WTC11 (cell line): ENCODE data around the gene OLFM3. TPM values are rescaled to one million over a fixed set of nuclear protein-coding genes. Genes with fewer than 3 reads are reported as not detected.

Source experiments
- ATAC-seq: fragments of 200-7000 bp; cut with Tn5 transposase; 2 replicates; pipeline ENCODE4 v1.10.0; 2021; ENCODE audit warnings: mild to moderate bottlenecking, moderate library complexity
- CTCF ChIA-PET: fragments of 300-600 bp; sonication (Branson Sonifier 250); formaldehyde crosslinking; loops from one replicate; lab custom pipeline; 2021; ENCODE audit warnings: antibody characterized with exemption; lab: Charles Lee
- POLR2A ChIA-PET: fragments of 350-600 bp; sonication (Branson Sonifier 250); formaldehyde crosslinking; loops from one replicate; lab custom pipeline; 2021; ENCODE audit warnings: antibody characterized with exemption; lab: Charles Lee
- DNase-seq: peaks from one replicate; pipeline ENCODE4 v3.0.0; 2021; ENCODE audit warnings: low spot score
- H3K27ac Mint-ChIP-seq: 2 replicates; pipeline ENCODE4 v1.8.0; 2021; ENCODE audit warnings: mixed read lengths
- H3K27me3 Mint-ChIP-seq: 2 replicates; pipeline ENCODE4 v1.8.0; 2021; ENCODE audit warnings: low read depth, mild to moderate bottlenecking, moderate library complexity, mixed read lengths
- H3K36me3 Mint-ChIP-seq: 2 replicates; pipeline ENCODE4 v1.8.0; 2021; ENCODE audit warnings: mixed read lengths
- H3K4me1 Mint-ChIP-seq: 2 replicates; pipeline ENCODE4 v1.8.0; 2022; ENCODE audit warnings: mixed read lengths
- H3K4me3 Mint-ChIP-seq: 2 replicates; pipeline ENCODE4 v1.8.0; 2021; ENCODE audit warnings: mild to moderate bottlenecking, moderate library complexity, mixed read lengths
- H3K9me3 Mint-ChIP-seq: 2 replicates; pipeline ENCODE4 v1.8.0; 2021; ENCODE audit warnings: mixed read lengths
- ATF2 ChIP-seq: sonication (generic); formaldehyde crosslinking; IDR thresholded peaks from 2 replicates; pipeline ENCODE4 v1.8.1; 2022; ENCODE audit warnings: low read depth, missing genetic modification reagents, borderline replicate concordance
- CBFB ChIP-seq: sonication (generic); formaldehyde crosslinking; IDR thresholded peaks from 2 replicates; pipeline ENCODE4 v1.8.1; 2022; ENCODE audit warnings: mild to moderate bottlenecking, low read depth, missing genetic modification reagents
- MYBL2 ChIP-seq: sonication (generic); formaldehyde crosslinking; IDR thresholded peaks from 2 replicates; pipeline ENCODE4 v1.8.1; 2023; ENCODE audit warnings: mild to moderate bottlenecking, moderate library complexity, missing genetic modification reagents
- NFATC4 ChIP-seq: fragments of 250-450 bp; sonication (Bioruptor Pico); IDR thresholded peaks from 2 replicates; pipeline ENCODE4 v1.9.0; 2021; ENCODE audit warnings: mild to moderate bottlenecking
- OVOL2 ChIP-seq: fragments of 250-450 bp; sonication (Bioruptor Pico); IDR thresholded peaks from 2 replicates; pipeline ENCODE4 v1.9.0; 2021; ENCODE audit warnings: mild to moderate bottlenecking, borderline replicate concordance
- SMAD3 ChIP-seq: sonication (generic); formaldehyde crosslinking; IDR thresholded peaks from 2 replicates; pipeline ENCODE4 v1.8.0; 2022; ENCODE audit warnings: missing genetic modification reagents, mild to moderate bottlenecking, borderline replicate concordance
- SOX15 ChIP-seq: fragments of 250-450 bp; sonication (Bioruptor Pico); IDR thresholded peaks from 2 replicates; pipeline ENCODE4 v1.9.0; 2021; ENCODE audit warnings: mild to moderate bottlenecking
- TEAD4 ChIP-seq: sonication (generic); formaldehyde crosslinking; IDR thresholded peaks from 2 replicates; pipeline ENCODE4 v1.8.0; 2022; ENCODE audit warnings: mild to moderate bottlenecking, missing genetic modification reagents
- ZBTB43 ChIP-seq: sonication (generic); formaldehyde crosslinking; IDR thresholded peaks from 2 replicates; pipeline ENCODE4 v1.8.1; 2023; ENCODE audit warnings: mild to moderate bottlenecking, missing genetic modification reagents
- ZNF396 ChIP-seq: fragments of 250-450 bp; sonication (Bioruptor Pico); IDR thresholded peaks from 2 replicates; pipeline ENCODE4 v1.8.0; 2021; ENCODE audit warnings: mild to moderate bottlenecking, moderate library complexity, borderline replicate concordance
- ZNF423 ChIP-seq: fragments of 250-450 bp; sonication (Bioruptor Pico); IDR thresholded peaks from 2 replicates; pipeline ENCODE4 v2.1.2; 2022; ENCODE audit warnings: mild to moderate bottlenecking, moderate library complexity
- total RNA-seq: library from RNA; stranded (reverse); gene quantifications from 3 replicates; pipeline ENCODE4 v1.2.3, GENCODE V29; 2021
- TF ChIP-seq, protein P1 (sequence below): sonication (generic); formaldehyde crosslinking; IDR thresholded peaks from 2 replicates; pipeline ENCODE4 v1.8.0; 2023; ENCODE audit warnings: missing genetic modification reagents
- TF ChIP-seq, protein P2 (sequence below): fragments of 200-600 bp; IDR thresholded peaks from 2 replicates; pipeline ENCODE4 v1.8.0; 2022; ENCODE audit warnings: antibody characterized with exemption
- TF ChIP-seq, protein P3 (sequence below): sonication (generic); formaldehyde crosslinking; IDR thresholded peaks from 2 replicates; pipeline ENCODE4 v1.8.1; 2023; ENCODE audit warnings: mild to moderate bottlenecking, missing genetic modification reagents, borderline replicate concordance
- TF ChIP-seq, protein P4 (sequence below): sonication (generic); formaldehyde crosslinking; IDR thresholded peaks from 2 replicates; pipeline ENCODE4 v1.8.1; 2022; ENCODE audit warnings: mild to moderate bottlenecking, missing genetic modification reagents, moderate library complexity, borderline replicate concordance

OLFM3 gene
- total RNA-seq, 1 experiment from 2014 or later, result 0.37 TPM

GRCh38 chr1:102019530-102019929 is 22.8 kb upstream of the OLFM3 start:
- H3K4me3 Mint-ChIP-seq, result no peak overlapping the region
- peaks cover 6% of the 10 kb centered on the region for H3K36me3 Mint-ChIP-seq
- DNase-seq (no peak), ATAC-seq (no peak)
- POLR2A ChIA-PET, result no interaction called here
- H3K27me3 Mint-ChIP-seq, result no peaks in the 10 kb centered on the region
- H3K27ac Mint-ChIP-seq, result no peak overlapping the region
- CTCF ChIA-PET, result no interaction called here
- peaks cover 23% of the 10 kb centered on the region for H3K9me3 Mint-ChIP-seq
- H3K4me1 Mint-ChIP-seq, result no peaks in the 10 kb centered on the region; the same call in 1 of the 2 replicates
- TF ChIP-seq OVOL2 (CRISPR knock-in tag) (no peak), ZNF423 (CRISPR knock-in tag) (no peak), ZBTB43 (CRISPR knock-in tag) (no peak), SOX15 (CRISPR knock-in tag) (no peak), SMAD3 (CRISPR knock-in tag) (no peak), ZNF396 (CRISPR knock-in tag) (no peak), CBFB (no peak)
- TF ChIP-seq, protein P1, sequence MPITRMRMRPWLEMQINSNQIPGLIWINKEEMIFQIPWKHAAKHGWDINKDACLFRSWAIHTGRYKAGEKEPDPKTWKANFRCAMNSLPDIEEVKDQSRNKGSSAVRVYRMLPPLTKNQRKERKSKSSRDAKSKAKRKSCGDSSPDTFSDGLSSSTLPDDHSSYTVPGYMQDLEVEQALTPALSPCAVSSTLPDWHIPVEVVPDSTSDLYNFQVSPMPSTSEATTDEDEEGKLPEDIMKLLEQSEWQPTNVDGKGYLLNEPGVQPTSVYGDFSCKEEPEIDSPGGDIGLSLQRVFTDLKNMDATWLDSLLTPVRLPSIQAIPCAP, result no peak
- TF ChIP-seq, protein P2, sequence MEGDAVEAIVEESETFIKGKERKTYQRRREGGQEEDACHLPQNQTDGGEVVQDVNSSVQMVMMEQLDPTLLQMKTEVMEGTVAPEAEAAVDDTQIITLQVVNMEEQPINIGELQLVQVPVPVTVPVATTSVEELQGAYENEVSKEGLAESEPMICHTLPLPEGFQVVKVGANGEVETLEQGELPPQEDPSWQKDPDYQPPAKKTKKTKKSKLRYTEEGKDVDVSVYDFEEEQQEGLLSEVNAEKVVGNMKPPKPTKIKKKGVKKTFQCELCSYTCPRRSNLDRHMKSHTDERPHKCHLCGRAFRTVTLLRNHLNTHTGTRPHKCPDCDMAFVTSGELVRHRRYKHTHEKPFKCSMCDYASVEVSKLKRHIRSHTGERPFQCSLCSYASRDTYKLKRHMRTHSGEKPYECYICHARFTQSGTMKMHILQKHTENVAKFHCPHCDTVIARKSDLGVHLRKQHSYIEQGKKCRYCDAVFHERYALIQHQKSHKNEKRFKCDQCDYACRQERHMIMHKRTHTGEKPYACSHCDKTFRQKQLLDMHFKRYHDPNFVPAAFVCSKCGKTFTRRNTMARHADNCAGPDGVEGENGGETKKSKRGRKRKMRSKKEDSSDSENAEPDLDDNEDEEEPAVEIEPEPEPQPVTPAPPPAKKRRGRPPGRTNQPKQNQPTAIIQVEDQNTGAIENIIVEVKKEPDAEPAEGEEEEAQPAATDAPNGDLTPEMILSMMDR, result no peak

DNA sequence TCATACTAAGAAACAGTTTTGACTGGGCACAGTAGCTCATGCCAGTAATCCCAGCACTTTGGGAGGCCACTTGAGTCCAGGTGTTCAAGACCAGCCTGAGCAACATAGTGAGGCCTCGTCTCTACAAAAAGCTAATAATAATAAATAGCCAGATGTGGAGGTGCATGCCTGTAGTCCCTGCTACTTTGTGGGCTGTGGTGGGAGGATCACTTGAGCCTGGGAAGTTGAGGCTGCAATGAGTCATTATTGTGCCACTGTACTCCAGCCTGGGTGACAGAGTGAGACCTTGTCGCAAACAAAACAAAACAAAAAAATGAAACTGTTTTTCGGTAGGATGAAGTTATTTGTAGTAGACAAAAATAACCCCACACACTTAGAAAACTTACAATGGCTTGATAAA is 19.0 kb upstream of the OLFM3 start:
- TF ChIP-seq MYBL2 (CRISPR knock-in tag) (no peak), TEAD4 (CRISPR knock-in tag) (no peak), ATF2 (no peak), NFATC4 (CRISPR knock-in tag) (no peak)
- TF ChIP-seq, protein P3, sequence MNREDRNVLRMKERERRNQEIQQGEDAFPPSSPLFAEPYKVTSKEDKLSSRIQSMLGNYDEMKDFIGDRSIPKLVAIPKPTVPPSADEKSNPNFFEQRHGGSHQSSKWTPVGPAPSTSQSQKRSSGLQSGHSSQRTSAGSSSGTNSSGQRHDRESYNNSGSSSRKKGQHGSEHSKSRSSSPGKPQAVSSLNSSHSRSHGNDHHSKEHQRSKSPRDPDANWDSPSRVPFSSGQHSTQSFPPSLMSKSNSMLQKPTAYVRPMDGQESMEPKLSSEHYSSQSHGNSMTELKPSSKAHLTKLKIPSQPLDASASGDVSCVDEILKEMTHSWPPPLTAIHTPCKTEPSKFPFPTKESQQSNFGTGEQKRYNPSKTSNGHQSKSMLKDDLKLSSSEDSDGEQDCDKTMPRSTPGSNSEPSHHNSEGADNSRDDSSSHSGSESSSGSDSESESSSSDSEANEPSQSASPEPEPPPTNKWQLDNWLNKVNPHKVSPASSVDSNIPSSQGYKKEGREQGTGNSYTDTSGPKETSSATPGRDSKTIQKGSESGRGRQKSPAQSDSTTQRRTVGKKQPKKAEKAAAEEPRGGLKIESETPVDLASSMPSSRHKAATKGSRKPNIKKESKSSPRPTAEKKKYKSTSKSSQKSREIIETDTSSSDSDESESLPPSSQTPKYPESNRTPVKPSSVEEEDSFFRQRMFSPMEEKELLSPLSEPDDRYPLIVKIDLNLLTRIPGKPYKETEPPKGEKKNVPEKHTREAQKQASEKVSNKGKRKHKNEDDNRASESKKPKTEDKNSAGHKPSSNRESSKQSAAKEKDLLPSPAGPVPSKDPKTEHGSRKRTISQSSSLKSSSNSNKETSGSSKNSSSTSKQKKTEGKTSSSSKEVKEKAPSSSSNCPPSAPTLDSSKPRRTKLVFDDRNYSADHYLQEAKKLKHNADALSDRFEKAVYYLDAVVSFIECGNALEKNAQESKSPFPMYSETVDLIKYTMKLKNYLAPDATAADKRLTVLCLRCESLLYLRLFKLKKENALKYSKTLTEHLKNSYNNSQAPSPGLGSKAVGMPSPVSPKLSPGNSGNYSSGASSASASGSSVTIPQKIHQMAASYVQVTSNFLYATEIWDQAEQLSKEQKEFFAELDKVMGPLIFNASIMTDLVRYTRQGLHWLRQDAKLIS (CRISPR knock-in tag), result no peak
- TF ChIP-seq, protein P1, result no peak
- TF ChIP-seq, protein P4, sequence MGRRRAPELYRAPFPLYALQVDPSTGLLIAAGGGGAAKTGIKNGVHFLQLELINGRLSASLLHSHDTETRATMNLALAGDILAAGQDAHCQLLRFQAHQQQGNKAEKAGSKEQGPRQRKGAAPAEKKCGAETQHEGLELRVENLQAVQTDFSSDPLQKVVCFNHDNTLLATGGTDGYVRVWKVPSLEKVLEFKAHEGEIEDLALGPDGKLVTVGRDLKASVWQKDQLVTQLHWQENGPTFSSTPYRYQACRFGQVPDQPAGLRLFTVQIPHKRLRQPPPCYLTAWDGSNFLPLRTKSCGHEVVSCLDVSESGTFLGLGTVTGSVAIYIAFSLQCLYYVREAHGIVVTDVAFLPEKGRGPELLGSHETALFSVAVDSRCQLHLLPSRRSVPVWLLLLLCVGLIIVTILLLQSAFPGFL (CRISPR knock-in tag), result no peak
- POLR2A ChIA-PET, result no interaction called here
- H3K27me3 Mint-ChIP-seq, result no peaks in the 10 kb centered on the region
- peaks cover 22% of the 10 kb centered on the region for H3K9me3 Mint-ChIP-seq
- ATAC-seq (no peak), DNase-seq (no peak)
- 0 out of 2 replicates have a peak, but pooled peaks cover 3% of the 10 kb centered on the region for H3K36me3 Mint-ChIP-seq
- H3K4me3 Mint-ChIP-seq, result no peak overlapping the region
- no peak overlapping the region for H3K27ac Mint-ChIP-seq
- peaks cover 13% of the 10 kb centered on the region for H3K4me1 Mint-ChIP-seq
- CTCF ChIA-PET, result no interaction called here
